Measurements from ENCODE around the gene DZIP3.
A peak's percentile ranks its signal among the peaks of the same experiment; 100 is the strongest.

DZIP3 gene

DNA sequence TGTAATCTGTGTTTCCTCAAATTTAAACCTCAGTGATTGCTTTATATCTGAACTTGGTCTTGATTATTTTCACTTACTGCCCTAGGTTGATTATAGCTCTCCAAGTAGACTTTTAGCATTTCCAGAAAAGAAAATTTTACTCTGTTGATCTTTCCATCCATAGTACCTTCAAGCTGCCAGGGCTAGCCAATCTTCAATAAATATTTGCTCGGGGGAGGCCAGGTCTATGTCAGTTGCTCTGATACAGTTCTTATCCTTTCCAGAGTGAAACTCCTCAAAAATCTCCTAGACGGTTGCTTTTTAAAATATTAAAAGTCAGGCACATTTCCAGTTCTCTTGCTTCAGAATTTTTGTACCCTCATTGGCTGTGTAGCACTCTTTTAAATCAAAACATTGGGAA is 128.9 kb downstream of the DZIP3 start:
- Histone ChIP-seq H2BK5ac (ENCODE audit: low read depth, low read length, poor library complexity, severe bottlenecking) (no peak overlapping the region), H3K27ac (ENCODE audit: low read length, poor library complexity, severe bottlenecking) (no peak overlapping the region), H3K79me1 (replicated peaks; ENCODE audit: low read length, poor library complexity, severe bottlenecking) (no peaks in the 10 kb centered on the region), H4K8ac (ENCODE audit: low read length) (no peak overlapping the region), H3K27me3 (ENCODE audit: control insufficient read depth in 1 of 2, insufficient read depth in 1 of 2, low read length in 2 of 2) (peaks cover 0 to 6% of the 10 kb centered on the region in 2 experiments), H2BK120ac (ENCODE audit: low read depth, low read length) (no peak overlapping the region), H2AK5ac (ENCODE audit: low read length, severe bottlenecking) (no peak overlapping the region), H3K4me2 (ENCODE audit: low read length, poor library complexity, severe bottlenecking) (no peak overlapping the region), H2BK15ac (ENCODE audit: low read depth, poor library complexity, severe bottlenecking) (no peak overlapping the region), H3K18ac (ENCODE audit: low read depth in 1 of 2, low read length in 2 of 2) (no peak overlapping the region), H3K14ac (ENCODE audit: low read length in 2 of 2) (no peak overlapping the region), H3K4me3 (ENCODE audit: insufficient read depth in 1 of 2, low read depth in 1 of 2, low read length in 2 of 2) (no peak overlapping the region), H2BK12ac (ENCODE audit: low read length in 2 of 2) (no peak overlapping the region), H3K9me3 (ENCODE audit: control insufficient read depth, low read length) (peaks cover 3% of the 10 kb centered on the region), H3K36me3 (ENCODE audit: control insufficient read depth in 1 of 2, insufficient read depth in 2 of 2, low read depth in 1 of 2, low read length in 2 of 2) (no peaks in the 10 kb centered on the region), H2AFZ (ENCODE audit: low read depth, low read length) (no peak overlapping the region), H3K9ac (ENCODE audit: low read length) (no peak overlapping the region), H3K4me1 (ENCODE audit: control insufficient read depth, insufficient read depth, low read depth, low read length) (no peaks in the 10 kb centered on the region), H4K91ac (ENCODE audit: low read length) (no peak overlapping the region), H3K23ac (ENCODE audit: low read length in 2 of 2) (no peak overlapping the region), H3K4ac (ENCODE audit: low read depth in 1 of 2, low read length in 2 of 2) (no peak overlapping the region)
- DNase-seq, result no peak
- WGBS, result 81% methylated on average over 2 of the region's 2 CpGs

DNA sequence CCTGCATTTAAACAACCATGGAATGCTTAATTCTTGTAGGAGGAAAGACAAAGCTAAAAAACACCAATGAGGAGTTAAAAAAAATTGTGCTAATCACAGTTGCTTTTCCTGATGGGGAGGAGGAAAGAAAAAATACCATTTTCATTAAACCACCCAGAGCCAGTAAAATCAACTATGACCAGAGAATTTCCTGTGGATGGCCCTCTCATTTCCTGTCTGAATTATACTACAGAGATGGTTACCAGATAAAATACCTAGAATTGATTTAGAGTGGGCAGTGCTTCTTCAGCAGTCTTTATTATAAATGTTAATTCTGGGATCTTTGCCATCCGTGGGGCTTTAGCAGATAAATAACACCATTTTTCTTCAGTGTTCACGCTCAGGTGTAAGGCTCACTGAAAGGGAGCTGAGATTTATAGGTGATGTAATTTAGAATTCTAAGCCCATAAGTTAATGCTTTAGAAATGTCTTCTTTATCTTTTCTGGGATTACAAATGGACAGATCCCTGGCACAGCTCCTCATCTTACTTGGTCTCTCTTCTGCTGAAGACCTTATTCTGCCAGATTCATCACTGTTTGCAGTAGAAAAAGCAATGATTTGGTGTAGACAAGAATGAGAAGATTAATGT is 129.8 kb downstream of the DZIP3 start:
- Histone ChIP-seq H2AFZ (ENCODE audit: low read depth, low read length) (no peak overlapping the region), H3K27ac (ENCODE audit: low read length, poor library complexity, severe bottlenecking) (no peak overlapping the region), H3K9me3 (ENCODE audit: control insufficient read depth, low read length) (no peaks in the 10 kb centered on the region), H4K91ac (ENCODE audit: low read length) (no peak overlapping the region), H3K4me2 (ENCODE audit: low read length, poor library complexity, severe bottlenecking) (no peak overlapping the region), H2BK5ac (ENCODE audit: low read depth, low read length, poor library complexity, severe bottlenecking) (no peak overlapping the region), H3K4ac (ENCODE audit: low read depth in 1 of 2, low read length in 2 of 2) (no peak overlapping the region), H4K8ac (ENCODE audit: low read length) (no peak overlapping the region), H2BK15ac (ENCODE audit: low read depth, poor library complexity, severe bottlenecking) (no peak overlapping the region), H3K4me3 (ENCODE audit: insufficient read depth in 1 of 2, low read depth in 1 of 2, low read length in 2 of 2) (no peak overlapping the region), H3K36me3 (ENCODE audit: control insufficient read depth in 1 of 2, insufficient read depth in 2 of 2, low read depth in 1 of 2, low read length in 2 of 2) (no peaks in the 10 kb centered on the region), H3K9ac (ENCODE audit: low read length) (no peak overlapping the region), H3K4me1 (ENCODE audit: control insufficient read depth, insufficient read depth, low read depth, low read length) (no peaks in the 10 kb centered on the region), H2AK5ac (ENCODE audit: low read length, severe bottlenecking) (no peak overlapping the region), H3K14ac (ENCODE audit: low read length in 2 of 2) (no peak overlapping the region), H3K23ac (ENCODE audit: low read length in 2 of 2) (no peak overlapping the region), H3K27me3 (ENCODE audit: control insufficient read depth in 1 of 2, insufficient read depth in 1 of 2, low read length in 2 of 2) (peaks cover 0 to 6% of the 10 kb centered on the region in 2 experiments), H3K79me1 (replicated peaks; ENCODE audit: low read length, poor library complexity, severe bottlenecking) (no peaks in the 10 kb centered on the region), H3K18ac (ENCODE audit: low read depth in 1 of 2, low read length in 2 of 2) (no peak overlapping the region), H2BK120ac (ENCODE audit: low read depth, low read length) (no peak overlapping the region), H2BK12ac (ENCODE audit: low read length in 2 of 2) (no peak overlapping the region)
- no peak for DNase-seq
- WGBS, result 75% methylated on average over 2 of the region's 2 CpGs

DNA sequence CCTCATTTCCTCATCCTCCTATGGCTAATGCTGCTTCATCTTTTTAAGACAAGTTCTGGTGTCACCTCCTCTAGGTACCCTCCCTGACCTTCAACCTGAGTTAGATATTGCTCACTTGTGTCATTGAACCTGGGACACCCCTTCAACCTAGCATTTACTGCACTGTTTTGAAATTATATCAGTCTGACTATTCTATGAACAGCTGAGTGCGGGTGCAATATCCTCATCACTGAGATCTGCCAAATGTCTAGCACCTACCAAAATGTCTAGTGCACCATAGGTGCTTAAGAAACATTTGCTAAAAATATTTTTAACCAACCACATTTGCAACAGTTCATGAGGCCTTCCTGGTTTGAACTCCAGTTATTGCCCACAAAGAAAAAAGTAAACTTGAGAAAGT is 133.2 kb downstream of the DZIP3 start:
- Histone ChIP-seq H3K4me2 (ENCODE audit: low read length, poor library complexity, severe bottlenecking) (no peak overlapping the region), H3K23ac (ENCODE audit: low read length in 2 of 2) (no peak overlapping the region), H2BK15ac (ENCODE audit: low read depth, poor library complexity, severe bottlenecking) (no peak overlapping the region), H3K27me3 (ENCODE audit: control insufficient read depth in 1 of 2, insufficient read depth in 1 of 2, low read length in 2 of 2) (peaks cover 5 to 6% of the 10 kb centered on the region in 2 experiments), H2AFZ (ENCODE audit: low read depth, low read length) (no peak overlapping the region), H2BK120ac (ENCODE audit: low read depth, low read length) (no peak overlapping the region), H3K36me3 (ENCODE audit: control insufficient read depth in 1 of 2, insufficient read depth in 2 of 2, low read depth in 1 of 2, low read length in 2 of 2) (no peaks in the 10 kb centered on the region), H3K14ac (ENCODE audit: low read length in 2 of 2) (peak overlapping the region in 1 of 2 experiments; percentile 55), H3K18ac (ENCODE audit: low read depth in 1 of 2, low read length in 2 of 2) (no peak overlapping the region), H3K4me1 (ENCODE audit: control insufficient read depth, insufficient read depth, low read depth, low read length) (no peaks in the 10 kb centered on the region), H4K91ac (ENCODE audit: low read length) (no peak overlapping the region), H3K4me3 (ENCODE audit: insufficient read depth in 1 of 2, low read depth in 1 of 2, low read length in 2 of 2) (no peak overlapping the region), H3K4ac (ENCODE audit: low read depth in 1 of 2, low read length in 2 of 2) (no peak overlapping the region), H2BK12ac (ENCODE audit: low read length in 2 of 2) (no peak overlapping the region), H4K8ac (ENCODE audit: low read length) (no peak overlapping the region), H2AK5ac (ENCODE audit: low read length, severe bottlenecking) (no peak overlapping the region), H3K79me1 (replicated peaks; ENCODE audit: low read length, poor library complexity, severe bottlenecking) (no peaks in the 10 kb centered on the region), H3K9me3 (ENCODE audit: control insufficient read depth, low read length) (no peaks in the 10 kb centered on the region), H3K9ac (ENCODE audit: low read length) (no peak overlapping the region), H3K27ac (ENCODE audit: low read length, poor library complexity, severe bottlenecking) (no peak overlapping the region), H2BK5ac (ENCODE audit: low read depth, low read length, poor library complexity, severe bottlenecking) (no peak overlapping the region)
- 68% methylated on average over 1 of the region's 1 CpG for WGBS
- DNase-seq, result no peak

DNA sequence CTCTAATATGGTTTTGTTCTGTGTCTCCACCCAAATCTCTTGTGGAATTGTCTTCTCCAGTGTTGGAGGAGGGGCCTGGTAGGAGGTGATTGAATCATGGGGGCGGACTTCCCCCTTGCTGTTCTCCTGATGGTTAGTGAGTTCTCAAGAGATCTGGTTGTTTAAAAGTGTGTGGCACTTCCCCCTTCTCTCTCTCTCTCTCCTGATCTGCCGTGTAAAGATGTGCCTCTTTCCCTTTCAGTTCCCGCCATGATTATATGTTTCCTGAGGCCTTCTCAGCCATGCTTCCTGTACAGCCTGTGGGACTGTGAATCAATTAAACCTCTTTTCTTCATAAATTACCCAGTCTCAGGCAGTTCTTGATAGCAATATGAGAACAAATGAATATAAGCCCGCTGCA is 134.6 kb downstream of the DZIP3 start:
- Histone ChIP-seq H4K91ac (ENCODE audit: low read length) (no peak overlapping the region), H3K4me2 (ENCODE audit: low read length, poor library complexity, severe bottlenecking) (no peak overlapping the region), H3K23ac (ENCODE audit: low read length in 2 of 2) (no peak overlapping the region), H2BK12ac (ENCODE audit: low read length in 2 of 2) (no peak overlapping the region), H3K4ac (ENCODE audit: low read depth in 1 of 2, low read length in 2 of 2) (no peak overlapping the region), H3K18ac (ENCODE audit: low read depth in 1 of 2, low read length in 2 of 2) (no peak overlapping the region), H2AK5ac (ENCODE audit: low read length, severe bottlenecking) (no peak overlapping the region), H3K4me3 (ENCODE audit: insufficient read depth in 1 of 2, low read depth in 1 of 2, low read length in 2 of 2) (no peak overlapping the region), H3K9ac (ENCODE audit: low read length) (no peak overlapping the region), H2BK15ac (ENCODE audit: low read depth, poor library complexity, severe bottlenecking) (no peak overlapping the region), H4K8ac (ENCODE audit: low read length) (no peak overlapping the region), H3K27ac (ENCODE audit: low read length, poor library complexity, severe bottlenecking) (no peak overlapping the region), H3K27me3 (ENCODE audit: control insufficient read depth in 1 of 2, insufficient read depth in 1 of 2, low read length in 2 of 2) (peaks cover 0 to 5% of the 10 kb centered on the region in 2 experiments), H3K36me3 (ENCODE audit: control insufficient read depth in 1 of 2, insufficient read depth in 2 of 2, low read depth in 1 of 2, low read length in 2 of 2) (no peaks in the 10 kb centered on the region), H3K4me1 (ENCODE audit: control insufficient read depth, insufficient read depth, low read depth, low read length) (no peaks in the 10 kb centered on the region), H2BK5ac (ENCODE audit: low read depth, low read length, poor library complexity, severe bottlenecking) (no peak overlapping the region), H2AFZ (ENCODE audit: low read depth, low read length) (no peak overlapping the region), H3K79me1 (replicated peaks; ENCODE audit: low read length, poor library complexity, severe bottlenecking) (no peaks in the 10 kb centered on the region), H2BK120ac (ENCODE audit: low read depth, low read length) (no peak overlapping the region), H3K14ac (ENCODE audit: low read length in 2 of 2) (no peak overlapping the region), H3K9me3 (ENCODE audit: control insufficient read depth, low read length) (no peaks in the 10 kb centered on the region)
- DNase-seq, result no peak
- 68% methylated on average over 4 of the region's 4 CpGs for WGBS
